ENCODE measurements around the gene NADK2. TPM values are rescaled to one million over a fixed set of nuclear protein-coding genes. Genes with fewer than 3 reads are reported as not detected.

The NADK2 gene
- total and polyA plus RNA-seq, 4 donors: 73.6 to 178 (median 88.0) TPM

DNA sequence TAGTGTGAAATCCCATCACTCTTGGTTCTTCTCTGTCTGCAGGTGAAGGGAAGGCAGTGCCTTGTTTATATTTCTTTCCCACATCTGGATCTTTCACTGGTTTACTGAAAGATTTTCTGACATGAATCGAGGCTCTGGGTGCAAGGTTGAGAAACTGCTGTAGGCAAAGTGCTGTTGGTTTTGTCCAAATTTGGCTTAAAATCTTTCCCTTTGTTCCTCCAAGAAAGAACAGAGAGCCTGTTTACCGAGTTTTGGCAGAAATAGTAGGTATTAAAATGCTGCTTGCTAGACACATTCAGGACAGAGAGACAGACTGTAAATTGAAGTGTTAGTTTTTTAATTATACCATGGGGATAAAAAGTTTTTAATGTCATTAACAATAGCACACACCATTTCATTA, 68.3 kb downstream of the NADK2 start:
- Histone ChIP-seq H3K27ac (ENCODE audit: low read depth in 1 of 2, low read length in 2 of 2) (no peak overlapping the region), H3K4me3 (ENCODE audit: low read depth in 1 of 3, low read length in 3 of 3) (no peak overlapping the region), H3K27me3 (ENCODE audit: control insufficient read depth in 4 of 4, insufficient read depth in 4 of 4, low read length in 3 of 4) (no peaks in the 10 kb centered on the region), H3K36me3 (ENCODE audit: control insufficient read depth in 4 of 4, insufficient read depth in 3 of 4, low read depth in 1 of 4, low read length in 3 of 4) (peaks cover 4 to 21% (median 16%) of the 10 kb centered on the region in 4 donors), H3K9ac (ENCODE audit: low read depth in 1 of 2, low read length in 2 of 2) (no peak overlapping the region), H3K9me3 (ENCODE audit: control insufficient read depth in 4 of 4, low read length in 3 of 4) (no peaks in the 10 kb centered on the region), H3K4me1 (ENCODE audit: control insufficient read depth in 4 of 4, insufficient read depth in 4 of 4, low read length in 3 of 4) (peaks cover 4 to 48% (median 33%) of the 10 kb centered on the region in 4 donors)
- TF ChIP-seq, protein P1, sequence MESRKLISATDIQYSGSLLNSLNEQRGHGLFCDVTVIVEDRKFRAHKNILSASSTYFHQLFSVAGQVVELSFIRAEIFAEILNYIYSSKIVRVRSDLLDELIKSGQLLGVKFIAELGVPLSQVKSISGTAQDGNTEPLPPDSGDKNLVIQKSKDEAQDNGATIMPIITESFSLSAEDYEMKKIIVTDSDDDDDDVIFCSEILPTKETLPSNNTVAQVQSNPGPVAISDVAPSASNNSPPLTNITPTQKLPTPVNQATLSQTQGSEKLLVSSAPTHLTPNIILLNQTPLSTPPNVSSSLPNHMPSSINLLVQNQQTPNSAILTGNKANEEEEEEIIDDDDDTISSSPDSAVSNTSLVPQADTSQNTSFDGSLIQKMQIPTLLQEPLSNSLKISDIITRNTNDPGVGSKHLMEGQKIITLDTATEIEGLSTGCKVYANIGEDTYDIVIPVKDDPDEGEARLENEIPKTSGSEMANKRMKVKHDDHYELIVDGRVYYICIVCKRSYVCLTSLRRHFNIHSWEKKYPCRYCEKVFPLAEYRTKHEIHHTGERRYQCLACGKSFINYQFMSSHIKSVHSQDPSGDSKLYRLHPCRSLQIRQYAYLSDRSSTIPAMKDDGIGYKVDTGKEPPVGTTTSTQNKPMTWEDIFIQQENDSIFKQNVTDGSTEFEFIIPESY (IDR thresholded peaks at IDR 0.05): no peak
- no peak for TF ChIP-seq JUND (IDR thresholded peaks at IDR 0.05)
- no peak for TF ChIP-seq ATF3 (IDR thresholded peaks at IDR 0.05)
- no peak for TF ChIP-seq HNF4G (IDR thresholded peaks at IDR 0.05)
- WGBS: 55% methylated on average over 2 of the region's 2 CpGs
- DNase-seq (ENCODE audit: low spot score): no peak

- no peaks in the 10 kb centered on the region for H3K9me3 ChIP-seq (ENCODE audit: control insufficient read depth in 4 of 4, low read length in 3 of 4)
- H3K27ac ChIP-seq (ENCODE audit: low read depth in 1 of 2, low read length in 2 of 2): no peak overlapping the region
- no peak overlapping the region for H3K4me3 ChIP-seq (ENCODE audit: low read depth in 1 of 3, low read length in 3 of 3)
- TF ChIP-seq HNF4A (conservative IDR thresholded peaks at IDR 0.05) (no peak), HNF4G (IDR thresholded peaks at IDR 0.05) (no peak), REST (IDR thresholded peaks at IDR 0.05) (no peak), EGR1 (IDR thresholded peaks at IDR 0.05; ENCODE audit: low read depth in 2 of 2) (no peak), FOXA1 (IDR thresholded peaks at IDR 0.05) (no peak), CTCF (IDR thresholded peaks at IDR 0.05; ENCODE audit: low read depth, low read length, missing input control) (no peak), RAD21 (IDR thresholded peaks at IDR 0.05) (no peak), GABPA (IDR thresholded peaks at IDR 0.05 in 1 of 2, conservative IDR thresholded peaks at IDR 0.05 in 1 of 2) (no peak), MAX (IDR thresholded peaks at IDR 0.05) (no peak), TAF1 (conservative IDR thresholded peaks at IDR 0.05) (no peak), JUND (IDR thresholded peaks at IDR 0.05) (no peak), NR2F2 (IDR thresholded peaks at IDR 0.05) (no peak), RXRA (IDR thresholded peaks at IDR 0.05) (no peak), SP1 (IDR thresholded peaks at IDR 0.05) (no peak), FOXA2 (IDR thresholded peaks at IDR 0.05) (no peak)
- TF ChIP-seq, protein P1 (IDR thresholded peaks at IDR 0.05): no peak
- 32% methylated on average over 1 of the region's 1 CpG for WGBS
- H3K9ac ChIP-seq (ENCODE audit: low read depth in 1 of 2, low read length in 2 of 2): no peak overlapping the region
- peaks cover 4 to 25% (median 22%) of the 10 kb centered on the region in 4 donors for H3K36me3 ChIP-seq (ENCODE audit: control insufficient read depth in 4 of 4, insufficient read depth in 3 of 4, low read depth in 1 of 4, low read length in 3 of 4)
- H3K27me3 ChIP-seq (ENCODE audit: control insufficient read depth in 4 of 4, insufficient read depth in 4 of 4, low read length in 3 of 4): no peaks in the 10 kb centered on the region
- DNase-seq (ENCODE audit: low spot score): no peak
- peaks cover 3 to 41% (median 27%) of the 10 kb centered on the region in 4 donors for H3K4me1 ChIP-seq (ENCODE audit: control insufficient read depth in 4 of 4, insufficient read depth in 4 of 4, low read length in 3 of 4)
These were observed 69.1 kb downstream of the NADK2 start for GRCh38 chr5:36172599-36172998.
